Activated naive CD4-positive, alpha-beta T cell (primary cell): ENCODE data around the gene EEF1B2.
"Not testable (repeated sequence)": the region's sequence is repeated elsewhere in the genome, so short reads cannot be mapped to it uniquely, and the experiment has no call there.

Experiments
- DNase-seq, 4 experiments: peaks; one replicate each; lab custom pipeline; 2025; lab: John Stamatoyannopoulos, UW

EEF1B2 gene

GRCh38 chr2:206159346-206160124 is at the start of gene EEF1B2, which contains the start of gene NDUFS1:
Gene EEF1B2, plus strand, starts transcription at chr2:206159895. Its CDS starts 85 bp downstream, at chr2:206159980.
Gene NDUFS1, minus strand, starts transcription at chr2:206159444. Its CDS starts 5,766 bp downstream, at chr2:206153678.
- peak; percentile 81 to 94 (median 90) for DNase-seq

- no peak for DNase-seq
These were observed 47.6 kb upstream of the EEF1B2 start for GRCh38 chr2:206112108-206112507.

DNA sequence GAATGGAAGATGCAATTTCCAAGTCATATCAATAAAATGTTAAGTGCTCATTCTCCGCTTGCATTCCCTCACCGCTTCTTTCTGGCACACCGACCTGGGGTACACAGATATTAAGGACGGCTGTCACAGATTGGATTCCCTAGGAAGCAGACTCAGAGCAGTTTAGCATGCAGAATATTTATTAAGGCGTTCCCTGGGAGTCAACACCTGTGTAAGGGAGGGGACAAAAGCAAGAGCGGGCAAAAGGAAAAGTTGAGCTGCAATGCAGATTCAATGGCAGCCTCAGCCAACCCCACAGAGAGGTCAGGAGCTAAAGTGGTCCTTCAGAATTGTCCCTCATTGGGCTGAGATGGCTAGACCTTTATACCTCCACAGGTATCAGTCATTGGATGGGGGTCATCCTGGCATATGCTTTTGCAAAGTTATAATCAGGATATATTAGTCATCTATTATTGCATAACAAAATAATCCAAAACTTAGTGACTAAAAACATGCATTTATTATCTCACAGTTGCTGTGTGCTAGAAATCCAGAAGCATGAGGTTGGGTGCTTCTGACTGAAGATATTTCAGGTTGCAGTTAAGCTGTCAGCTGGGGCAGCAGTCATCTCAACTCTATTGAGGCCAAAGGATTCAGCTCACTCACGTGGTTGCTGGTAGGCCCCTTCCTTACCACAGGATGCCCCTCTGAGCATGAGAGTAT is 46.7 kb upstream of the EEF1B2 start:
- no peak for DNase-seq

DNA sequence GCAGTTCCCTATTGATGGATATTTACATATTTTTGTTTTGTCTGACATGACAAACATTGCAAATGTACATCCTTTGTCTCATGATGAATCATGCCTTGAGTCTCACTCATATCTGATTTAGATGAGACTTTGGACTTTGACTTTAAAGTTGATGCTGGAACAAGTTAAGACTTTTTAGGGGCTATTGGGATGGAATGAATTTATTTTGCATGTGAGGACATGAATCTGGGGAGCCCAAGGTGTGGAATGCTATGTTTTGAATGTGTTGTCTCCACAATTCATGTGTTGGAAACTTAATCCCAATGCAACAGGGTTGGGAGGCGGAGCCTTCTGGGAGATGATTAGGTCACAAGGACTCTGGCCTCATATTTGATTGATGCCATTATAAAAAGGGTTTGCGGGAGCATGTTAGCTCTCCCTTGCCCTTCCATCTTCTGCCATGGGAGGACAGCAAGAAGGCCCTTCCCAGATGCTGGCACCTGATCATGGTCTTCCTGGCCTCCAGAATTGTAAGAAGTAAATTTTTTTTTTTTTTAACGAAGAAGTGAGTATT is 44.6 kb upstream of the EEF1B2 start:
- no peak for DNase-seq

DNA sequence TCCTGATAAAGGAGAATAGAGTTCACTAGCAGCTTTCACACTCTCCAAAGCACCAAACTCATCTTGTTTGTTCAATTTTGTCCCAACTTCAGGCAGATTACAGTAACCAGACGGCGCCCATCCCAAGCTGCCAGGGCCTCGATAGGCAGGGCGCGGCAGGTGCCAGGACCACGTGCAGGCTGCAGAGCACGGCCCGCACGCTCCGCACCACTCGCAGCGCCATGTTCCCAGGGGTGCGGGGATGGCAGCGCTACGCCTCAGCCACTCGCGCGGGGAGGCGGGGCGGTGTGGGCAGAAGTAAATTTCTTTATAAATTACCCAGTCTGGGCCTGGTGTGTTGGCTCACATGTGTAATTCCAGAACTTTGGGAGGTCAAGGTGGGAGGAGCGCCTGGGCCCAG is 43.4 kb upstream of the EEF1B2 start:
- no peak for DNase-seq

- not testable (repeated sequence) for DNase-seq
These were observed 37.1 kb upstream of the EEF1B2 start for GRCh38 chr2:206122569-206122968.

DNA sequence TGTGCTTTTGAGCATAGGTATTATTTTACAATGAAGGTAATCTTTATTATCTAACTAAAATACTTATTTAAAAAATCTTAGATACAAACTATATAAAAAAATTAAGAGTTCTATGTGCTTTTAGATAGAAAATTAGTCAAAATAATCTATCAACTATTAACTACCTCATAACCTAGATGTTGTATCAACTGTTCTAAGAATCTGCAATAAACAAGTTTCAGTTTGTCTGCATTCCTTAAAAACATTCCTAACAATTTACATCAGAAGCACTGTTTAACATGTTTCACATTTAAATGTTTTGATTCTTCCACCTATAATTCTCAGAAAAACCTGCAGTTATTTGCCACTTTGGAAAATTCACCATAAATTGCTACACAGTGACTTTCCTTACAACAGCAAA is 33.8 kb upstream of the EEF1B2 start:
- no peak for DNase-seq

DNA sequence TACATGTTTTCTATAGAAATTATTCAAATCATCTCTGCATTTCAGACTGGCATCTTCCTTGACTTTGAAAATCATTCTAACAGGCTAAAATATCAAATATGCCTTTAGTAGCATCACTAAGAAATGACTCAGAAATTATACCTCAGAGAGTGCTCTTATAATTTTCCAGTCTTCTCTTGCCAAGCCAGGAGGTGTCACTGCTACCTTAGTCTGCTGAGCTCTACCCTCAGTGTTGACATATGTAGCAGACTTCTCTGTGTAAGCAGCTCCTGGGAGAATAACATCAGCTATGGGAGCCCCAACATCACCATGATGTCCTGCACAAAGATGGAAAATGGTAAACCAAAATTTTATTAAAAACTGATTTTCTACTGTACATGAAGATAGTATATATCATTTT is 32.0 kb upstream of the EEF1B2 start:
- no peak for DNase-seq

GRCh38 chr2:206143451-206143850 is 16.2 kb upstream of the EEF1B2 start:
- no peak for DNase-seq

DNA sequence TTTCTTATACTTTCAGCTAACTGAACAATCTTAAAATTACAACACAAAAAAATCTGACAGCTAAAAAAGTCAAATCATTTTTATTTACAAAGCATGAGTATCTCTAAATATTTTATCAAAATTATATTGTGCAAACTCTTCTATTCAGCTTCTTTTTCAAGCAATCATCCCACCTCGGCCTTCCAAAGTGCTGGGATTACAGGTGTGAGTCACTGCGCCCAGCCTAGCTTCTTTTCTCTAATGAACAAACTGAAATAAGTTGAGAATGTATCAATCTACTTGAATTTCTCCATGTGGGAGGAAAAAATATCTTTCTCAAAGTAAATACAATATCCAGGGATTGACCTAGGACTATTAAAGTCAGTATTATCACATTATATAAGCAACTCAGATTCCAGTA is 15.3 kb upstream of the EEF1B2 start:
- DNase-seq = no peak

GRCh38 chr2:206145665-206146064 is 14.0 kb upstream of the EEF1B2 start:
- DNase-seq = no peak

GRCh38 chr2:206149330-206149729 is 10.4 kb upstream of the EEF1B2 start:
- no peak for DNase-seq

- no peak for DNase-seq
These were observed 9.5 kb upstream of the EEF1B2 start for GRCh38 chr2:206150168-206150567.

GRCh38 chr2:206150631-206151030 is 9.1 kb upstream of the EEF1B2 start:
- no peak for DNase-seq

DNA sequence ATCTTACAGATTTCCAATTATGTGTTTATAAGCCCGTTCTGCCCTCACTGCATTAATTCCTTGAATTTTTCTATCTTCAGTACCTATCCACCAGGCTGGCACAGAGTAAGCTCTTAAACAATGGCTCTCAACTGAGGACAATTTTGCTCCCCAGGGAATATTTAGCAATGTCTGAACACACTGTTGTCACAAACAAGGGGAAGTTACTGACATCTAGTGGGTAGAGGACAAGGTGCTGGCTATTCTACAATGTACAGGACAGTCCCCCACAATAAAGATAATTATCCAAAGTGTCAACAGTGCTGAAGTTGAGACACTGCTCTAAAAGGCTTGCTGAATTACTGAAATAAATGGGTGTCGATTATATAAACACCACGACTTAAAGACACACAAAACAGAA is 5.5 kb upstream of the EEF1B2 start:
- DNase-seq = no peak

GRCh38 chr2:206157014-206157413 is 2.7 kb upstream of the EEF1B2 start:
- not testable (repeated sequence) for DNase-seq

- DNase-seq = no peak
These were observed 941 bp upstream of the EEF1B2 start for GRCh38 chr2:206158563-206159345.

- DNase-seq = no peak
These were observed 571 bp downstream of the EEF1B2 start for GRCh38 chr2:206160125-206160806.

DNA sequence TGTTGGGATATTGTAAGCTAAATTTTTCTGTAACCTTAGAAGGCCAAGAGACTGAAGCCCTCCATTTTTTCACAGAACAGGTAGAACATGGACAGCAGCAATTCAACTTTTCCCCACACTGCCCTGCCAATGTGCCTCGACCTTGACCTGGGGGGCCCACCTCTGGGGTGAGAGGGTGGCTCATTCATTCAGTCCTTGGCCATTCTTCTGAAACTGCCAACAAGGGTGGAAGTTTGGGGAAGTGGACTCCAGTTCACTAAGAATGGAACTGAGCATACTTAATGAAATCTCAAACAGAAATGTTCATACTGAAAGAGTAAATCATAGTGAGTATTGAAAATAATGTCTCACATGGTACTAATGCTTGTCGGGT is 1.1 kb downstream of the EEF1B2 start:
- no peak for DNase-seq

DNA sequence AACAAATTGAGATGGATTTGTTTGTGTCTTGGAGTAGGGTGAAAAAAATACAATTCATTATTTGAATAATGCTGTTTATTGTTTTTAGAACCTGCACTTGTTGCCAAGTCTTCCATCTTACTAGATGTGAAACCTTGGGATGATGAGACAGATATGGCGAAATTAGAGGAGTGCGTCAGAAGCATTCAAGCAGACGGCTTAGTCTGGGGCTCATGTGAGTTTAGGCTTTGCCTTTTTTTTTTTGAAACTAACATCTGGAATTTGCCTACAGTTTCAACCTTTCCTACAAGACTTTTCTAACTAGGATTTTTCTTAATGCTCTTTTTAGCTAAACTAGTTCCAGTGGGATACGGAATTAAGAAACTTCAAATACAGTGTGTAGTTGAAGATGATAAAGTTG is 2.7 kb downstream of the EEF1B2 start:
- DNase-seq = not testable (repeated sequence)

GRCh38 chr2:206163251-206163880 is 3.7 kb downstream of the EEF1B2 start:
- DNase-seq = no peak
